HUES48 (cell line): ENCODE results near the gene MRPL58.
"Not testable (repeated sequence)": the region's sequence is repeated elsewhere in the genome, so short reads cannot be mapped to it uniquely, and the experiment has no call there.

Source experiments
- H3K27ac ChIP-seq: one replicate; pipeline ENCODE4 v1.7.0; 2013; ENCODE audit warnings: low read depth, low read length, inconsistent platforms
- H3K27me3 ChIP-seq: 2 replicates; pipeline ENCODE4 v1.6.1; 2013; ENCODE audit warnings: mild to moderate bottlenecking, low read length; ENCODE audit not compliant: control insufficient read depth, insufficient read depth
- H3K36me3 ChIP-seq: 2 replicates; pipeline ENCODE4 v1.6.1; 2013; ENCODE audit warnings: low read length; ENCODE audit not compliant: control insufficient read depth, insufficient read depth
- H3K4me1 ChIP-seq: 2 replicates; pipeline ENCODE4 v1.6.1; 2013; ENCODE audit warnings: mild to moderate bottlenecking, low read length; ENCODE audit not compliant: control insufficient read depth, insufficient read depth
- H3K4me3 ChIP-seq: 2 replicates; pipeline ENCODE4 v1.5.1; 2013; ENCODE audit warnings: mild to moderate bottlenecking, low read depth, low read length
- H3K9ac ChIP-seq: 2 replicates; pipeline ENCODE4 v1.6.1; 2013; ENCODE audit warnings: mild to moderate bottlenecking, low read depth, low read length, moderate library complexity
- H3K9me3 ChIP-seq: 2 replicates; pipeline ENCODE4 v1.6.1; 2013; ENCODE audit warnings: low read length; ENCODE audit not compliant: control insufficient read depth, insufficient read depth

MRPL58 gene

DNA sequence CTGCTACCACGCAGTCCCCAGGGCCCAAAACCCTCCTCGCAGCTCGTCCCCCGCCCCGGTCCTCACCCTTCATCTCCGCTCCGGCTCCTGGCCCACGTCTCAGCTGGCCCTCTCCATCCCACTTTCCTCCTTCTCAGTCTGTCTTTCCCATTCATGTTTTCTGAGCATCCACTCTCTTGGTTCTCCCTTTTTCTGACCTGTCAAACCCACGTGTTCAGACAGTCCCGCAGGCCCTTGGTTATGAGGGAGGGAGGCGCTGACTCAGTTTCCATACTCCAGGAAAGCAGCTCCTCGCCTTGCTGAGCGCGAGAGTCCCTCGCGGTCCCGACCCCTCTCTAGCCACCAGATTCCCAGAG, 39.5 kb upstream of the MRPL58 start:
- no peak overlapping the region for H3K9ac ChIP-seq
- peaks cover 9% of the 10 kb centered on the region for H3K4me1 ChIP-seq
- peak overlapping the region; percentile 69 for H3K4me3 ChIP-seq
- H3K9me3 ChIP-seq: no peaks in the 10 kb centered on the region
- no peak overlapping the region for H3K27ac ChIP-seq
- no peaks in the 10 kb centered on the region for H3K36me3 ChIP-seq
- peaks cover 49% of the 10 kb centered on the region for H3K27me3 ChIP-seq

DNA sequence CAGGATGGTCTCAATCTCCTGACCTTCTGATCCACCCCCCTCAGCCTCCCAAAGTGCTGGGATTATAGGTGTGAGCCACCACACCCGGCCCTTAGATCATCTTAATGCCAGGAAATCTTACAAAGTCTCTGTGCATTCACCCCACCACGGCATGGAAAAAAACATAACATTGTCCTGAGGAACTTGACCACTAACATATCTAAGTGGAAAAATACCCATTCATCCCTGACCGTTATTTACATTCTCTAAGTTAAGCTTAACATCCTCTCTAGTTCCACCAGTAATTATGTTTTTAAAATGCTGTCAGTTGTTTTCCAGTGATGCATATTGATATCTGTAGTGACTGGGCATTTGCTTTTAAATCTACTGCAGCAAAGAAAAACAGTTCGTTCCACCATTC, 36.5 kb upstream of the MRPL58 start:
- no peak overlapping the region for H3K4me3 ChIP-seq
- no peak overlapping the region for H3K27ac ChIP-seq
- no peak overlapping the region for H3K9ac ChIP-seq
- H3K27me3 ChIP-seq: peaks cover 44% of the 10 kb centered on the region
- no peaks in the 10 kb centered on the region for H3K36me3 ChIP-seq
- no peaks in the 10 kb centered on the region; the same call in 1 of the 2 replicates for H3K4me1 ChIP-seq
- H3K9me3 ChIP-seq: no peaks in the 10 kb centered on the region

DNA sequence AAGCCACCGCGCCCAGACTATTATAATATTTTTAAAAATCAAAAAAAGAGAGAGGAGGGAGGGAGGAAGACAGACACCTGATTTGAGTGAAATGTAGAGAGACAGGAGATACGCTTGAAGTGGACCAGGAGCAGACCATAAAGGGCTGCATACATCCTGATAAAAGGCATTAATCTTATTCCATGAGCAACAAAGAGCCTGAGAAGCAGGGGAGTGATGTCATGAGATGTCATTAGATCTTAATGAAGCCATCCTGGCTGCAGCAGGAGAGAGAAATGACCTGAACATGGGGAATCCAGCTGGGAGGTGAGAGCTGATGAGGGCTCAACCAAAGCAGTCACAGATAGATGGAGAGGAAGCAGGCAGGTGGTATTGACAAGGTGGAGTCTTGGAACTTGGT, 34.7 kb upstream of the MRPL58 start:
- Histone ChIP-seq H3K27ac (no peak overlapping the region), H3K36me3 (no peaks in the 10 kb centered on the region), H3K9ac (no peak overlapping the region)

DNA sequence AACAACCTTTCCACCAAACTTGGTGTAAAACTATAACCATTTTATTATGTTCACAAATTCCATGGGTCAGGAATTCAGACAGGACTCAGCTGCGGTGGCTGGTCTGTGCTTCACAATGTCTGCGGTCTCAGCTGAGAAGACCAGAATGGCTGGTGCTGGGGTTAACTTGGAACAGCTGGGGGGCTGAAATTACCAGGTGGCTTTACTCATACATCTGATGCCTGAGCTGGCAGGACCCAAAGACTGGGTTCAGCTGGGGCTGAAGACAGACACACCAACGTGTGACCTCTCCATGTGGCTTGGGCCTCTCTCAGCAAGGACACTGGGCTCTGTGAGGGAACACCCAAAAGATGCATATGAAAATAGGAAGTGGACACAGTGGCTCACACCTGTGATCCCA, 34.2 kb upstream of the MRPL58 start:
- H3K27me3 ChIP-seq: peaks cover 31% of the 10 kb centered on the region

More for the DNA sequence above, 34.7 kb upstream of the MRPL58 start:
- H3K4me3 ChIP-seq: no peak overlapping the region
- no peaks in the 10 kb centered on the region for H3K9me3 ChIP-seq
- peaks cover 9% of the 10 kb centered on the region for H3K4me1 ChIP-seq
- H3K27me3 ChIP-seq: peaks cover 35% of the 10 kb centered on the region

DNA sequence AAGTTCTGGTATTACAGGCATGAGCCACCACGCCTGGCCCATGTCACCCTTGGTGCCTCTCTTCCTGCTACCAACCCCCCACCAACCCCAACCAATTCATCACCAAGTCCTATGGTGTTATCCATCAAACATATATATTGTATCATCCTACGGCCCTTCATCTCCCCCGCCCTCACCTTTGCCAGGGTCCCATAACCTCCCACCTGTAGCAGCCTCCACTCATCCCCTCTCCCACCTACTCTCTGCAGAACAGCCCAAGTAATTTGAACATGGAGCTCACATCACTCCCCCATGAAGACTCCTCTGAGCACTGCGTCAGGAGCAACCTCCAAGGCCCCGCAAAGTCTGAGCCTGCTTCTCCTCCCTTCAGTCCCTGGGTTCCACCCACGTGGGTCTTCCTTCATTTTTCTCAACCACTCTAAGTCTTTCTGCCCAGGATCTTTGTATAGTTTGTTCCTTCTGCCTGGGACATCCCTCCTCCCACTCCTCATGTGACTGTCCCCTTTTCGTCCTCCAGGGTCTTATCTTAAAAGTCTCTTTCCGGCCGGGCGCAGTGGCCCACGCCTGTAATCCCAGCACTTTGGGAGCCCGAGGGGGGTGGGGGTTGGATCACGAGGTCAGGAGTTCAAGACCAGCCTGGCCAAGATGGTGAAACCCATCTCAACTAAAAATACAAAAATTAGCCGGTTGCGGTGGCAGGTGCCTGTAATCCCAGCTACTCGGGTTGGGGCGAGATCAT, 32.9 kb upstream of the MRPL58 start:
- Histone ChIP-seq H3K4me3 (no peak overlapping the region), H3K9ac (no peak overlapping the region), H3K27me3 (peaks cover 17% of the 10 kb centered on the region), H3K9me3 (no peaks in the 10 kb centered on the region), H3K36me3 (no peaks in the 10 kb centered on the region), H3K27ac (no peak overlapping the region), H3K4me1 (peaks cover 9% of the 10 kb centered on the region)

More for the DNA sequence above, 34.2 kb upstream of the MRPL58 start:
- Histone ChIP-seq H3K9ac (no peak overlapping the region), H3K36me3 (no peaks in the 10 kb centered on the region), H3K4me3 (no peak overlapping the region), H3K4me1 (peaks cover 9% of the 10 kb centered on the region), H3K27ac (no peak overlapping the region), H3K9me3 (no peaks in the 10 kb centered on the region)

DNA sequence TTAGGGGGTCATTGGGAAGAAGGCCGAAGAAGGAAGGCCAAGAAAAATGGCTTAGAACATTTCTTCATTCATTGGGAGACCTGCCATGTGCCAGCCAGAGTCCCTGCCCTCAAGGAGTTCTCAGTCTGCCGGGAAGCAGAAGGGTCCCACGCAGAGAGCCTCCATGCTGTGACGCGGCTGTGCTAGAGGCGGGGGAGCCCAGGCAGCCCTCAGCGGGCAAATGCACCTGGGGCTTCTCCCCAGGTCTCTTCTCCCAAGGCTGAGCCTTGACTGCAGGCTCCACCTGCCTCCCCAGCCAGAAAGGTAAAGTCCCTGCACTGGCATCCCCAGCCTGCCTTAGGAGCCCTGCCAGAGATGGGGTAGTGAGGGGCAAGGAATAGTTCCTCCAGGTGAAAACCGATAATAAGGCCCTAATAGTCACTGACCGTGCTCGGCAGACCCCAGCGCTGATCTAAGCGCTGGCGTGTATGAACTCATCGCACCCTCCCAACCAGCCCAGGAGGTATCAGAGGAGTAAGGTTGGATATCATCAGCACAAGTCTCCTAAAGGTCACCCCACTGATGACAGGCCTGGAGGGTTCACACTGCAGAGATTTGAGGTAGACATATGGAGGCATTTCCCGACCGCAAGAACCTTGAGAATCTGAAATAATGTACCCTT, 31.0 kb upstream of the MRPL58 start:
- Histone ChIP-seq H3K9ac (peak overlapping the region; percentile 57), H3K4me3 (peak overlapping the region; percentile 87), H3K36me3 (no peaks in the 10 kb centered on the region), H3K27ac (peak overlapping the region; percentile 60), H3K4me1 (peaks cover 9% of the 10 kb centered on the region), H3K27me3 (peaks cover 8% of the 10 kb centered on the region; the same call in 1 of the 2 replicates), H3K9me3 (no peaks in the 10 kb centered on the region)

DNA sequence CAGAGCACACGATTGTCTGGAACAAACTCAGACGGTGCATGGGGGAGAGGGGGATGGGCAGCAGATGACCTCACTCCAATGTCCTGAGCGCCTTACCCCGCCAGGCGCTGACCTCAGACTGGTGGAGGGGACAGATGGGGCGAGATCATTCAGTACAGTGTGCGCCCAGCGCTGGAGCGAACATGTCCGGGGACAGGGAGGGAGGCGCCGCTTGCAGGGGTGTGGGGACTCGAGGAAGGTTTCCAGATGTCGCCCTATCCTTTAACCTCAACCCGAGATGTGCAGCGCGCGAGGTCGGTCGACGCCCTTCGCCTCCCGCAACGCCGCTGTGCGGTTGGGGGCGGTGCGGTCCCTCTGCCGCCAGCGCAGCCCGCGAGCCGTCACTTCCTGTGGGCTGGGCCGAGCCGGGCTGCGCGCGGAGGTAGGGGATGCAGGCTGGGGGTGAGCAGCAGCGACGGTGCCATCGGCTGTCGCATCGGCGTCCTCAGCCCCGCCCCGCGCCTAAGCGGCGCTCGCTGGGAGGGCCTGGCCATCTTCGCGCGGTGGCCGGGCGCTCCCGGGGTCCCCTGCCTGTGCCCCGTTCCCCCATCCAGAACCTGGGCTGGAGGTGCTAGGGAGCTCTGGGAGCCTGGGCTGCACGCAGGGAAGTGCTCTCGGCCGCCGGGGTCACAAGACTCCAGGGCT, 30.3 kb upstream of the MRPL58 start:
- H3K4me1 ChIP-seq: peaks cover 9% of the 10 kb centered on the region
- H3K9ac ChIP-seq: peak overlapping the region; percentile 57
- peak overlapping the region; percentile 60 for H3K27ac ChIP-seq
- H3K27me3 ChIP-seq: peaks cover 8% of the 10 kb centered on the region; the same call in 1 of the 2 replicates
- peak overlapping the region; percentile 87 for H3K4me3 ChIP-seq
- H3K36me3 ChIP-seq: no peaks in the 10 kb centered on the region
- H3K9me3 ChIP-seq: no peaks in the 10 kb centered on the region

DNA sequence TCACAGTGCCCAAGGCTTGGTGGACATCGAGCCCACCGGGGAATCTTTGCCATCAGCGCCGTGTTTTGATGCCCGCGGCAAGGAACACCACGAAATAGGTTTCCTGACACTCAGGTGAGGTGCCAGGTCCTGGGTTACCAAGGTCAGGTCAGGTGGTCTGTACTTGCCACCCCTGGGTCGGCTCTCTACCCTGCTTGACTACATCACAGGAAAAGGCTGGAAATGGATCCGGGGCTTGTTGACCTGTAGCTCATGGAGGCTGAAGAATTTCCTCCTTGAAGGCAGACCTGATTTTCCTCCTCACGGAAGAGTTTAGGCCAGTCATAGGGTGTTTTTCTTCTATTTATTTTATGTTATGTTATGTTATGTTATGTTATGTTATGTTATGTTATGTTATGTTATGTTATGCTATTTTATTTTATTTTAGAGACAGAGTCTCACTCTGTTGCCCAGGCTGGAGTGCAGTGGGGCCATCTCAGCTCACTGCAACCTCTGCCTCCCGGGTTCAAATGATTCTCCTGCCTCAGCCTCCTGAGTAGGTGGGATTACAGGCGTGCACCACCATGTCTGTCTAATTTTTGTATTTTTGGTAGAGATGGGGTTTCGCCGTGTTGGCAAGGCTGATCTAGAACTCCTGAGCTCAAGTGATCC, 29.7 kb upstream of the MRPL58 start:
- H3K27ac ChIP-seq: peak overlapping the region; percentile 60
- H3K9me3 ChIP-seq, H3K36me3 ChIP-seq, H3K27me3 ChIP-seq, H3K4me1 ChIP-seq: not testable (repeated sequence)
- peak overlapping the region; percentile 87 for H3K4me3 ChIP-seq
- peak overlapping the region; percentile 57 for H3K9ac ChIP-seq

DNA sequence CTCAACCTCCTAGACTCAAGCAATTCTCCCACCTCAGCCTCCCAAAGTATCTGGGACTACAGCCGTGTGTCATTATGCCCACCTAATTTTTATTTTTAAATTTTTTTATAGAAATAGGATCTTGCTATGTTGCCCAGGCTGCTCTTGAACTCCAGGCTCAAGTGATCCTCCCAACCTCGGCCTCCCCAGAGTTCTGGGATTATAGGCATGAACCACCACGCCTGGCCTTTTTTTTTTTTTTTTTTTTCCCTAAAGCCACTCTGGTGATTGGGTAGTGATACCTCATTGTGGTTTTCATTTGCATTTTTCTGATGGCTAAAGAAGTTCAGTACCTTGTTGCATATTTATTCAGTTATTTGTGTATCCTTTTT, 26.3 kb upstream of the MRPL58 start:
- Histone ChIP-seq H3K9ac (no peak overlapping the region), H3K4me1 (peaks cover 15% of the 10 kb centered on the region), H3K27me3 (peaks cover 5% of the 10 kb centered on the region; the same call in 1 of the 2 replicates), H3K4me3 (no peak overlapping the region), H3K27ac (no peak overlapping the region), H3K36me3 (no peaks in the 10 kb centered on the region), H3K9me3 (no peaks in the 10 kb centered on the region)

DNA sequence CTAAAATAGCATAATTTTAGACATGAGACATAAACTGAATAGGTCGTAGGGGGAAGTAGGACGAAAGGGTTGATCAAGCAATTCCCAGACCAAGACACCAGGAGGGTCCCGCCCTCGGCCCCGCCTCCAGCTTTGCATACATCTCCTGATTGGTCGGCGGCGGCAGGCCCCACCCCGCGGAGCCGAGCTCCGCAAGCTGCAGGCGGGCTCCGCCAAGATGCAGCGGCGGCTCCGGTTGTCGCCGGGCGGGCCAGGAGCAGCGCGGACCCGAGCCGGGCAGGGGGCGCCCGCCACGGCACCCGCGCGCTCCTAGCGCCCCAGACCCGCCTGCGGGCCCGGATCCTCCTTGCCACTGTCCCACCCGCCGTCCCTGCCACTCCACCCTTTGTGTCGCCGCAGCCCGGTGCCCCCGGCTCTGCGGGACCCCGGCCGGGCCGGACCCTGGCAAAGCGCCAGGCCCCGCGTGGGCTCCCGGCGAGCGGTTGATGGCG, 25.0 kb upstream of the MRPL58 start, which contains the start of gene CDR2L:
Gene CDR2L (plus strand): TSS at position 215 of the 491 bp plus-strand sequence. CDS start 412 bp downstream, outside the sequence.
- Histone ChIP-seq H3K27ac (peak within 1 kb of the TSS; percentile 69), H3K4me1 (peaks cover 8% of the 10 kb centered on the region)

More for the DNA sequence above, 25.0 kb upstream of the MRPL58 start, which contains the start of gene CDR2L:
- no peaks in the 10 kb centered on the region for H3K27me3 ChIP-seq
- 0 out of 2 replicates have a peak, but pooled peaks cover under 1% of the 10 kb centered on the region for H3K36me3 ChIP-seq
- H3K9me3 ChIP-seq: no peaks in the 10 kb centered on the region
- H3K4me3 ChIP-seq: peak within 1 kb of the TSS; percentile 66
- peak within 1 kb of the TSS; percentile 49; the same call in 1 of the 2 replicates for H3K9ac ChIP-seq
